Loucy (cell line): ENCODE results near the gene GLIPR2.

Experiments
- CTCF ChIP-seq: fragments of 200-600 bp; sonication (generic); conservative IDR thresholded peaks from 2 replicates; pipeline ENCODE4 v1.5.1; 2014; ENCODE audit warnings: mild to moderate bottlenecking, antibody characterized with exemption, low read length
- EZH2phosphoT487 ChIP-seq: fragments of 200-600 bp; IDR thresholded peaks from 2 replicates; pipeline ENCODE4 v1.6.1; 2018; ENCODE audit warnings: antibody characterized with exemption, mild to moderate bottlenecking, moderate library complexity, borderline replicate concordance

- TF ChIP-seq CTCF (no peak), EZH2phosphoT487 (no peak)
These were observed 21.6 kb downstream of the GLIPR2 start for GRCh38 chr9:36158122-36158521.
